Chondrocyte (in vitro differentiated cells): ENCODE results near the gene FLCN. TPM values are rescaled to one million over a fixed set of nuclear protein-coding genes. Genes with fewer than 3 reads are reported as not detected.
A peak's percentile ranks its signal among the peaks of the same experiment; 100 is the strongest.
"Not testable (repeated sequence)": the region's sequence is repeated elsewhere in the genome, so short reads cannot be mapped to it uniquely, and the experiment has no call there.

Source experiments
- DNase-seq: peaks from one replicate; pipeline ENCODE4 v3.0.0; 2021; ENCODE audit warnings: mixed read lengths, low spot score
- H3K27ac Mint-ChIP-seq: one replicate; pipeline ENCODE4 v1.8.0; 2021; ENCODE audit warnings: mild to moderate bottlenecking, moderate library complexity, mixed read lengths; ENCODE audit not compliant: unreplicated experiment
- H3K27me3 Mint-ChIP-seq: 2 replicates; pipeline ENCODE4 v1.8.0; 2021; ENCODE audit warnings: low read depth, mixed read lengths
- H3K36me3 Mint-ChIP-seq: 2 replicates; pipeline ENCODE4 v1.8.0; 2021; ENCODE audit warnings: low read depth, mixed read lengths
- H3K4me1 Mint-ChIP-seq: 2 replicates; pipeline ENCODE4 v1.8.0; 2021; ENCODE audit warnings: low read depth, mild to moderate bottlenecking, mixed read lengths
- H3K4me3 Mint-ChIP-seq: one replicate; pipeline ENCODE4 v1.8.0; 2021; ENCODE audit warnings: mild to moderate bottlenecking, moderate library complexity, mixed read lengths; ENCODE audit not compliant: unreplicated experiment
- H3K9me3 Mint-ChIP-seq: 2 replicates; pipeline ENCODE4 v1.8.0; 2021; ENCODE audit warnings: low read depth, mixed read lengths
- CTCF ChIP-seq: fragments of 200-600 bp; sonication (generic); IDR thresholded peaks from 2 replicates; pipeline ENCODE4 v1.5.0; 2021; ENCODE audit warnings: antibody characterized with exemption, mild to moderate bottlenecking, moderate library complexity
- long read RNA-seq: library from polyadenylated mRNA; stranded (forward); transcript quantifications from one replicate; pipeline ENCODE4 v2.0.0, GENCODE V29; 2021
- total RNA-seq: library from RNA; stranded (reverse); gene quantifications from 3 replicates; pipeline ENCODE4 v1.2.1, GENCODE V29; 2021

FLCN gene
- 59.0 to 73.1 TPM (median 71.2 TPM) in 3 replicates for total RNA-seq
- long read RNA-seq, transcript FLCN-201 (14 exons, 3,638 nt), result major isoform, 25 of 49 reads
- long read RNA-seq, partial matches to known transcripts, result 3 of 49 reads
- long read RNA-seq, other reads (novel, unspliced or antisense), result 17 of 49 reads

- DNase-seq, result peak; percentile 95
- Mint-ChIP-seq H3K27me3 (no peaks in the 10 kb centered on the region), H3K27ac (peak within 1 kb of the TSS; percentile 99), H3K36me3 (peaks cover 1% of the 10 kb centered on the region), H3K9me3 (no peaks in the 10 kb centered on the region), H3K4me1 (peaks cover 33% of the 10 kb centered on the region), H3K4me3 (peak within 1 kb of the TSS; percentile 99)
- TF ChIP-seq CTCF, result no peak
These were observed at the start of gene FLCN for GRCh38 chr17:17237026-17237799. Gene FLCN (minus strand): TSS chr17:17237168. CDS start chr17:17228137, 9,031 bp downstream.

GRCh38 chr17:17285951-17286350 is 49.0 kb upstream of the FLCN start:
- TF ChIP-seq CTCF, result no peak
- Mint-ChIP-seq H3K4me3 (no peak overlapping the region), H3K27ac (no peak overlapping the region), H3K9me3 (no peaks in the 10 kb centered on the region), H3K36me3 (no peaks in the 10 kb centered on the region), H3K4me1 (peaks cover 8% of the 10 kb centered on the region), H3K27me3 (no peaks in the 10 kb centered on the region)
- no peak for DNase-seq

GRCh38 chr17:17280613-17281549 is 43.9 kb upstream of the FLCN start, which contains the start of gene COPS3:
Gene COPS3 (minus strand): TSS chr17:17281246. CDS start chr17:17281186, 60 bp downstream.
- Mint-ChIP-seq H3K4me1 (peaks cover 23% of the 10 kb centered on the region), H3K9me3 (no peaks in the 10 kb centered on the region), H3K36me3 (no peaks in the 10 kb centered on the region)

GRCh38 chr17:17279316-17279715 is 42.3 kb upstream of the FLCN start:
- no peak for DNase-seq
- Mint-ChIP-seq H3K27ac (peak overlapping the region; percentile 41), H3K4me3 (peak overlapping the region; percentile 97), H3K36me3 (peaks cover 2% of the 10 kb centered on the region), H3K4me1 (peaks cover 23% of the 10 kb centered on the region), H3K9me3 (no peaks in the 10 kb centered on the region), H3K27me3 (no peaks in the 10 kb centered on the region)
- no peak for TF ChIP-seq CTCF

More at GRCh38 chr17:17280613-17281549, 43.9 kb upstream of the FLCN start, which contains the start of gene COPS3:
- no peaks in the 10 kb centered on the region for H3K27me3 Mint-ChIP-seq
- DNase-seq, result peak; percentile 99
- no peak for TF ChIP-seq CTCF
- H3K27ac Mint-ChIP-seq, result peak within 1 kb of the TSS; percentile 96
- peak within 1 kb of the TSS; percentile 97 for H3K4me3 Mint-ChIP-seq

GRCh38 chr17:17277431-17277830 is 40.5 kb upstream of the FLCN start:
- H3K9me3 Mint-ChIP-seq, DNase-seq, H3K27ac Mint-ChIP-seq, H3K36me3 Mint-ChIP-seq, H3K4me3 Mint-ChIP-seq, H3K27me3 Mint-ChIP-seq: not testable (repeated sequence)
- H3K4me1 Mint-ChIP-seq, result peaks cover 23% of the 10 kb centered on the region
